ENCODE results near the gene RERE.

RERE gene

DNA sequence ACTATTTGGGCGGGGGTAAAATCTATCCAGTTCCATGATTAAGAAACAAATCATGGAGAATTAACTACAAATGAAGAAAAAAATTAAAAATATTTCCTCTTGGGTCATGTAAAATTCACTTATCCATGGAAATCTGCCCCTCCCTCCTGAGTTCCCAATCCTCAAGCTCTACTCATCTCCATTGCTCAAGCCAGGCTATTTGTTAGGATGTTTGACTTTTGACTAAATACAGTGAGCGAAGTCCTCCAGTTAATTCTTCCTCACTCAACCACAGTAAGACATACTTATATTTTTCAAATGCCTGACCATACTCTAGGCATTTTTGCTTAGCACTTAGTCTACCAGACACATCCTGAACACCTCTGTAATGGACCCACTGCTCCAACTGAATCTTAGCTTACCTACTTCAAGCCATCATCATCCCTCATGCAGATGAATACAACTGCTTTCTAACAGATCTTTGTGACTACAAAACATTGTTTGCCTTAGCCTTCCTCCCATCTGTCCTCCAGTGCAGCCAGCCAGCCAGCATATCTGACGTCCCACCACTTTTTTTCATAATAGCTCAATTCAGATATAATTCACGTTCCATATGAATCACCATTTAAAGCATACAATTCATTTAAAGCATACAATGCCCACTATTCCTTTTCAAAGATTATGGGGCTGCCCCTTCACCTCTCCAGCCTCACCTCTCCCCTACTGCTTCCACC is 154.2 kb downstream of the RERE start:
- no peak for DNase-seq

DNA sequence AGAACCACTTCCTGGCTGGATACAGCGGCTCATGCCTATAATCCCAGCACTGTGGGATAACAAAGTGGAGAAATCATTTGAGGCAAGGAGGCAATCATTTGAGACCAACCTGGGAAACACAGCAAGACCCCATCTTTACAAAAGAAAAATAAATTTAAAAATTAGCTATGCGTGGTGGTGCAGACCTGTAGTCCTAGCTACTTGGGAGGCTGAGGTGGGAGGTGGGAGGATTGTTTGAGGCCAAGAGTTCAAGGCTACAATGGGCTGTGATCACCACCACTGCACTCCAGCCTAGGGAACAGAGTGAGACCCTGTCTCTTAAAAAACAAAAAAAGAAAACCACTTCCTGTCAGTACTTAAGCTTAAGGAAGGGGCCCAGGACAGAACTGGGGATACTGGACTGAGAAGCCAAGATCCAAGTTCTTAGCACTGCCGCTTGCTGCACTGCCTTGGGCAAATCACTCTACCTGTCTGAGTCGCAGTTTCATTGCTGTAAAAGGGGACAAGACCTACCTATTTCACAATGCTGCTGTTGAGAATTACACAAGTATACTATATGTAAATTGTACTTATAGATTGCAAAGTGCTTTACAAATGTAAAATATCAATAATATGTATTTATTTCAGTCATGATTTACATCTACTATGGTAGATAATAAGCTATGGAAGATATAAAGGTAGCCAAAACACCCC is 154.9 kb downstream of the RERE start:
- no peak for DNase-seq

- DNase-seq = peak; percentile 76
These were observed 156.0 kb downstream of the RERE start for GRCh38 chr1:8661185-8662110.

- peak; percentile 70 for DNase-seq
These were observed 157.0 kb downstream of the RERE start for GRCh38 chr1:8660411-8660828.

- no peak for DNase-seq
These were observed 157.8 kb downstream of the RERE start for GRCh38 chr1:8659593-8659992.

- no peak for DNase-seq
These were observed 163.6 kb downstream of the RERE start for GRCh38 chr1:8653878-8654277.

- no peak for DNase-seq
These were observed 164.9 kb downstream of the RERE start for GRCh38 chr1:8652467-8653046.

DNA sequence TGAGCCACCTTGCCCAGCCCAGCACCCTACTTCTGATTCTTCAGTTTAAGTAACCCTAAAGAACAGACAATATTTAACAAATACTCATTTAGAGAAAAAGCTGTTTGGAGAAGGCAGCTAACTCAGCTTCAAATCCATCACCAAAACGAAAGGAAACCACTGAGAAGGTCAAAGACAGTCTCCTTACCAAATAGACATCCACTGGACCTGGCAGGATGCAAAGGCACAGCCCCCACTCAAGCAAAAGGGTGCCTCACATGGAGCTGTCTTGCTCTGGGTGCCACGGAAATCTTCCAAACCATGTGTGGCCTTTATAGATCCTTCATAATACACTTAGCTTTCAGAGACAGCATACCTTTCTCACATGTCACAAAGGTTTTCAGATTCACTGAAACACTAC is 165.5 kb downstream of the RERE start:
- no peak for DNase-seq

DNA sequence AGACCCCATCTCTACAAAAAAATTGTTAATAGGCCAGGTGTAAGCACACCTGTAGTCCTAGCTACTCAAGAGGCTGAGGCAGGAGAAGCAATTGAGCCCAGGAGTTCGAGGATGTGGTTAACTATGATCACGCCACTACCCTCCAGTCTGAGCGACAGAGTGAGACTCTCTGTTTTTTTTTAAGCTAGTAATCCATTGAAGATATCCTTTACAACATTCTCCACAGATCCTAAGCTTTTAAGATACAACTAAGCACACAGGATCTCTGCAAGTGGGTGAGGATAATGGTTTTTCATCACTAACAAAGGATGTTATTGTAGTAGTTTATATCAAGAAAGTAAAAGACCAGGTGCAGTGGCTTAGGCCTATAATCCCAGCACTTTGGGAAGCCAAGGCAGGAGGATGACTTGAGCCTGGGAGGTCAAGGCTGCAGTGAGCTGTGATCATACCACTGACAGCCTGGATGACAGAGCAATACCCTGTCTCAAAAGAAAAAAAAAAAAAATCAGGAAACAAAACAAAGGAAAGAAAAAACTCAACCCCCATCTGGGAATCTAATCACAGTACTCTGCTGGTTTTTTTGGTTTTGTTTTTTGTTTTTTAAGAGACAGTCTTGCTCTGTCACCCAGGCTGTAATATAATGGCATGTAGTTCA is 166.1 kb downstream of the RERE start:
- no peak for DNase-seq

DNA sequence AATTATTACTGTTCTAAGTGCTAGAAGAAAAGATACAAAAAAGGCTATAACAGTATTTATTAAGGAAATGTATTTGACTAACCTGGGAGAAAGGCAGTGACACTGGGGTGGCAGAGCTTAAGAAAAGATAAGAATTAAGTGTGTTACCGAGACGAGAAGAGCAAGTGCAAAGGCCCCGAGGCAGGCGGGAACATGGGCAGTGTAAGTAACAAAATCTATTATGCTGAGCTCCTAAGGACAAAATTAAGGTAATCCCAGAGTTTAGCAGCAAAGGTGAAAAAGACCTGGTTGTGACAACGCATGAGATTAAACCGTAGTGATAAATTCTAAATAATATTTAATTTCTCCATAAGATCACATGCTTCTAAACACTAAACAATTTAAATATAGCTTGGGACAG is 167.6 kb downstream of the RERE start:
- DNase-seq = no peak

DNA sequence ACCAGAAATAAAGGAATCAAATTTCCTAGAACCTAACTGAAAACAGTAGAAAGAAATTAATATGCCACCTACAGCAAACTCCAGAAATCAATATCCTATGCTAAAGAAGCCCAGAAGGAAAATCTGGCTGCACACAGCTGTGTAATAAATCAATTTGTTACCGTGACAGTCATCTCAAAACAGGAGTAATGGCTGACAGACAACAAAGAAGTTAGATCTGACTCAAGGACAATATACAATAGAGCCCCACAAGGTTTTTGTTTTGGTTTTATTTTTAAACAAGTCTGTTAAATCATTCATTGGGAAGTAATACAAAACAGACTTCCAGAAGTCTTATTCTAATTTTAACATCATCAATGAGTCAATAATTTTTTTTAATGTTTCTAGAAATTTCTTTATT is 168.4 kb downstream of the RERE start:
- DNase-seq = peak; percentile 52

- no peak for DNase-seq
These were observed 170.4 kb downstream of the RERE start for GRCh38 chr1:8646996-8647395.

DNA sequence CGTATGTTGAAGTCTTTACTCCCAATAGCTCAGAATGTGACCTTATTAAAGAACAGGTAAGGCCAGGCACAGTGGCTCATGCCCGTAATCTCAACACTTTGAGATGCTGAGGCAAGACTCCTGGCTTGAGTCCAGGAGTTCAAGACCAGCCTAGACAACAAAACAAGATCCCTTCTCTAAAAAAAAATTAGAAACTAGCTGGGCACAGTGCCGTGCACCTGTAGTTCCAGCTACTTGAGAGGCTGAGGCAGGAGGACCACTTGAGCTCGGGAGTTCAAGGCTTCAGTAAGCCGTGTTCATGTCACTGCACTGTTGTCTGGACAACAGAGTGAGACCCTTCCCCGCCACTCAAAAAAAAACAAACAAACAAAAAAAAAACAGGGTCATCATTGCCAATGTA is 171.3 kb downstream of the RERE start:
- DNase-seq = no peak

DNA sequence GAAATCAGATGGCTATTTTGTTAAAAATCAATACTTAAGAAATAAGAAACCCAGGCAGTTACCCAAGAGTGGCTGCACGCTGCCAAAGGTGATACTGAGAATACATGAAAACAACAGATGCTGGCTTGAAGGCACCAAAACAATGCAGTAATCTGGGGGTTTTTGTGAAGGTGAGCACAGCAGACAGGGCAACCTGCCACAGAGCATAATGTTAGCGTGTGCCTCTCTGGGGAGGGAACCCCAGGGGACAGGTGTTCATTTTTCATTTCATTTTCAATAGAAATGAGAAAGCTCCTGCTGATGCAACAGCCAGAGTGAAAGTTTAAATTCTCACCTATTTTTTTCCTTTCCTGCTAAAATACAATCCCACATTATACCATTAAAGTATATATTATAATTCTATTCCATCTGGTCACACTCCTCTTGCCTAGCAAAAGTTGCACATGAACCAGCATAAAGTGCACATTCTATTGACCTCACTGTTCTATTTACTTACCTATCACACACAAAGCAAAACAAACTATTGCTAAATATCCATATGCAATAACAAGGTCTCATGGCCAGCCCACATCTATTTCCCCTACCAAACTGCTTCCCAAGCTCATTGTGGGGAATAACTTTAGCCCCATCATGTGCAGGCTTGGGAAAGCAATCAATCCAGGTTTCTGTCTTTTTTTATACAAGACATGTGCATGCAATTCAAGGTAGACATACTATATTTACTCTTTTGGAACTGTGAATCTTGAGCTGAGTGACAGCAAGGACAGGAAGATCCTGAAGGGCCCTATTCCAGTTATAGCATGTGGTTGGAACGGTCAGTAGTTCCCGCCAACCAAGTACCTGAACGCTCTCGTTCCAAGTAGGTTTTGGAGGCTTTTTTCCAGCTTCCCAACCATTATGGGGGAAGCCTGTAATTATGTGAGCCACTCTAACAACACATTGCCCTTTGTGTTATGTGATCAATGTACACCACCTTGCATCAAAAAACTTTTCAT is 173.6 kb downstream of the RERE start:
- DNase-seq = no peak

- DNase-seq = no peak
These were observed 175.3 kb downstream of the RERE start for GRCh38 chr1:8642114-8642513.

- no peak for DNase-seq
These were observed 176.0 kb downstream of the RERE start for GRCh38 chr1:8641377-8641997.

DNA sequence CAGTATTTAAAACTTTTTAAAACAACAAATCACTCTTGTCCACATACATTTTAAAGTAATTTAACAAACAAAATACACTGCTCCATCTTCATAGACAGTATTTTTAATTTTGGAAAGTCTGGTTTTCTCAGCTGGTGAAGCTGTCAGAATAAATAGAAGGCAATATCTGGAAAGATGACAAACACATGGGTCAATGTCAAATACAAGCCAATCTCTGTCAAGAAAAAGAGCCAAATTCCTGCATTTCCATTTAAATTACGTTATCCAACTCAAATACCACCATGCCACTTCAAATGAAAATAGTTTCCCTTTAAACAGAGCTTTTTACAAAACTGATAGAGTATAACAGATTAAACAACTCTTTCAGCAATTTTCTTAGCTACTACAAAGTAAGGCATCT is 176.5 kb downstream of the RERE start:
- no peak for DNase-seq

- no peak for DNase-seq
These were observed 178.3 kb downstream of the RERE start for GRCh38 chr1:8639148-8639547.

GRCh38 chr1:8633741-8634501 is 183.5 kb downstream of the RERE start:
- no peak for DNase-seq

- peak; percentile 33 for DNase-seq
These were observed 185.3 kb downstream of the RERE start for GRCh38 chr1:8632102-8632501.

Measured in eye (tissue), 1 donor.